IMR-90 (cell line): ENCODE results near the gene ARVCF. TPM values are rescaled to one million over a fixed set of nuclear protein-coding genes. Genes with fewer than 3 reads are reported as not detected.

Experiments
- ATAC-seq: fragments of 200-7000 bp; cut with Tn5 transposase; 2 replicates; pipeline ENCODE4 v1.9.1; 2020; ENCODE audit warnings: low read depth, mild to moderate bottlenecking, moderate library complexity
- BruUV-seq: library from RNA; stranded (reverse); fragments of 400-500 nt; replicated peaks from 2 replicates; lab custom pipeline; 2021; lab: Mats Ljungman, UMichigan
- CTCF ChIA-PET: fragments of 300-600 bp; formaldehyde crosslinking; extraction: SDS; loops from one replicate; lab custom pipeline; 2021; ENCODE audit warnings: antibody characterized with exemption; lab: Yijun Ruan, JAX
- POLR2A ChIA-PET: fragments of 300-600 bp; sonication (Branson Sonifier 250); formaldehyde crosslinking; loops from one replicate; lab custom pipeline; 2022; ENCODE audit warnings: antibody characterized with exemption; ENCODE audit not compliant: unreplicated experiment; lab: Charles Lee
- DNase-seq: peaks from one replicate; pipeline ENCODE4 v3.0.0; 2013
- H2AFZ ChIP-seq: replicated peaks from 2 replicates; pipeline ENCODE3; 2013; ENCODE audit warnings: low read length, mild to moderate bottlenecking; ENCODE audit not compliant: poor library complexity
- H2AK5ac ChIP-seq: 2 replicates; pipeline ENCODE4 v1.6.1; 2013; ENCODE audit warnings: low read depth, low read length, inconsistent platforms
- H2AK9ac ChIP-seq: replicated peaks from 2 replicates; pipeline ENCODE3; 2013; ENCODE audit warnings: mild to moderate bottlenecking, low read depth, low read length, moderate library complexity; ENCODE audit not compliant: poor library complexity
- H2BK120ac ChIP-seq: 2 replicates; pipeline ENCODE4 v1.6.1; 2013; ENCODE audit warnings: low read depth, low read length, inconsistent platforms
- H2BK15ac ChIP-seq: 3 replicates; pipeline ENCODE4 v1.6.1; 2013; ENCODE audit warnings: low read depth, low read length, inconsistent platforms
- H2BK20ac ChIP-seq: 2 replicates; pipeline ENCODE4 v1.6.1; 2013; ENCODE audit warnings: low read depth, mild to moderate bottlenecking, inconsistent platforms, low read length, moderate library complexity
- H2BK5ac ChIP-seq: 2 replicates; pipeline ENCODE4 v1.6.1; 2013; ENCODE audit warnings: mild to moderate bottlenecking, low read depth, low read length, inconsistent platforms; ENCODE audit not compliant: poor library complexity, severe bottlenecking
- H3K14ac ChIP-seq: replicated peaks from 2 replicates; pipeline ENCODE4 v1.6.1; 2013; ENCODE audit warnings: low read depth, low read length, inconsistent platforms
- H3K18ac ChIP-seq: 2 replicates; pipeline ENCODE4 v1.6.1; 2013; ENCODE audit warnings: low read depth, low read length, control low read depth
- H3K23ac ChIP-seq: 2 replicates; pipeline ENCODE4 v1.6.1; 2013; ENCODE audit warnings: low read depth, low read length, inconsistent platforms
- H3K27ac ChIP-seq: 2 replicates; pipeline ENCODE4 v1.5.1; 2013; ENCODE audit warnings: mild to moderate bottlenecking, control low read depth, low read length; ENCODE audit not compliant: insufficient read depth
- H3K27me3 ChIP-seq: 2 replicates; pipeline ENCODE4 v1.6.1; 2013; ENCODE audit warnings: low read length; ENCODE audit not compliant: control insufficient read depth, insufficient read depth
- H3K36me3 ChIP-seq: 2 replicates; pipeline ENCODE4 v1.6.1; 2013; ENCODE audit warnings: low read length, mixed read lengths; ENCODE audit not compliant: control insufficient read depth, insufficient read depth
- H3K4ac ChIP-seq: 2 replicates; pipeline ENCODE4 v1.6.1; 2013; ENCODE audit warnings: low read depth, low read length, inconsistent platforms
- H3K4me1 ChIP-seq: 2 replicates; pipeline ENCODE4 v1.6.1; 2013; ENCODE audit warnings: low read length, mixed read lengths; ENCODE audit not compliant: control insufficient read depth, insufficient read depth
- H3K4me2 ChIP-seq: 2 replicates; pipeline ENCODE4 v1.6.1; 2013; ENCODE audit warnings: low read depth, mild to moderate bottlenecking, control low read depth, low read length, moderate library complexity
- H3K4me3 ChIP-seq: 2 replicates; pipeline ENCODE4 v1.5.1; 2013; ENCODE audit warnings: low read depth, mild to moderate bottlenecking, control low read depth, low read length, moderate library complexity; ENCODE audit not compliant: insufficient read depth
- H3K56ac ChIP-seq: 2 replicates; pipeline ENCODE4 v1.6.1; 2013; ENCODE audit warnings: low read length, inconsistent platforms; ENCODE audit not compliant: insufficient read depth; ENCODE audit errors: extremely low read depth
- H3K79me1 ChIP-seq, 2 experiments: 2 replicates each; pipeline ENCODE4 v1.6.1; 2013; ENCODE audit warnings: low read length in 2 of 2, inconsistent platforms in 1 of 2, low read depth in 1 of 2
- H3K9ac ChIP-seq: 2 replicates; pipeline ENCODE4 v1.6.1; 2013; ENCODE audit warnings: low read depth, low read length, control low read depth
- H3K9me1 ChIP-seq: 2 replicates; pipeline ENCODE4 v1.6.1; 2013; ENCODE audit warnings: low read length, inconsistent platforms; ENCODE audit not compliant: insufficient read depth
- H3K9me3 ChIP-seq: 2 replicates; pipeline ENCODE4 v1.6.1; 2013; ENCODE audit warnings: low read length; ENCODE audit not compliant: control insufficient read depth, insufficient read depth
- H4K20me1 ChIP-seq: 2 replicates; pipeline ENCODE4 v1.6.1; 2013; ENCODE audit warnings: low read length, inconsistent platforms; ENCODE audit not compliant: insufficient read depth
- H4K5ac ChIP-seq: 2 replicates; pipeline ENCODE4 v1.6.1; 2013; ENCODE audit warnings: mild to moderate bottlenecking, low read depth, low read length, control low read depth
- H4K8ac ChIP-seq, 2 experiments: 2 replicates each; pipeline ENCODE4 v1.6.1; 2013; ENCODE audit warnings: low read depth in 2 of 2, low read length in 2 of 2, control low read depth in 1 of 2, inconsistent platforms in 1 of 2
- H4K91ac ChIP-seq: 2 replicates; pipeline ENCODE4 v1.6.1; 2013; ENCODE audit warnings: low read depth, low read length, inconsistent platforms; ENCODE audit not compliant: insufficient read depth
- MAFK ChIP-seq: IDR thresholded peaks from 2 replicates; pipeline ENCODE4 v1.6.1; 2012; ENCODE audit warnings: low read depth, low read length, improper control_type of control experiment
- RFX5 ChIP-seq: IDR thresholded peaks from 2 replicates; pipeline ENCODE4 v1.8.0; 2012; ENCODE audit warnings: low read depth, mild to moderate bottlenecking, low read length, moderate library complexity
- SMC3 ChIP-seq: fragments of 150-350 bp; IDR thresholded peaks from 2 replicates; pipeline ENCODE4 v1.6.1; 2016; ENCODE audit warnings: low read depth, mild to moderate bottlenecking, antibody characterized with exemption, low read length, moderate library complexity
- WGBS, 2 experiments: methylation state at CpG; one replicate each; pipeline versions ENCODE4 v1.1.5 to v1.1.7; 2013; ENCODE audit warnings: missing lambda C conversion rate in 2 of 2; ENCODE audit not compliant: insufficient read length in 1 of 2; ENCODE audit errors: extremely low coverage in 2 of 2; 5-methylcytosine and 5-hydroxymethylcytosine counted together
- dilution Hi-C: fragments of 300-500 bp; cut with HindIII; formaldehyde crosslinking; loops from one replicate; pipeline ENCODE4 v1.14.3; 2018; ENCODE audit warnings: low sequenced_read_pairs; ENCODE audit not compliant: unreplicated experiment
- in situ Hi-C: fragments of 300-500 bp; cut with MboI; formaldehyde crosslinking; loops from 3 replicates; pipeline ENCODE4 v1.14.3; 2019; ENCODE audit warnings: low sequenced_read_pairs, inconsistent platforms, mixed read lengths
- intact Hi-C: fragments of 100-400 bp; cut with micrococcal nuclease; formaldehyde crosslinking; loops from 2 replicates; pipeline ENCODE4 v1.10.0; 2022
- polyA plus RNA-seq, 3 experiments: library from polyadenylated mRNA; depleted of rRNA; stranded (reverse); fragments of >200 nt; gene quantifications; 2 replicates each; pipeline ENCODE4 v1.2.3, GENCODE V29; 2012; ENCODE audit warnings: low replicate concordance in 1 of 3
- total RNA-seq: library from RNA; depleted of rRNA; stranded (reverse); fragments of >200 nt; gene quantifications from 2 replicates; pipeline ENCODE4 v1.2.3, GENCODE V29; 2012
- TF ChIP-seq, protein P1 (sequence below): fragments of 150-350 bp; IDR thresholded peaks from 2 replicates; pipeline ENCODE4 v1.6.1; 2017; ENCODE audit warnings: mild to moderate bottlenecking, antibody characterized with exemption, low read length, low read depth

Gene ARVCF
- total and polyA plus RNA-seq, 2 of the 4 experiments (the other 2 are of a cell fraction), result 8.6 to 14.1 TPM

DNA sequence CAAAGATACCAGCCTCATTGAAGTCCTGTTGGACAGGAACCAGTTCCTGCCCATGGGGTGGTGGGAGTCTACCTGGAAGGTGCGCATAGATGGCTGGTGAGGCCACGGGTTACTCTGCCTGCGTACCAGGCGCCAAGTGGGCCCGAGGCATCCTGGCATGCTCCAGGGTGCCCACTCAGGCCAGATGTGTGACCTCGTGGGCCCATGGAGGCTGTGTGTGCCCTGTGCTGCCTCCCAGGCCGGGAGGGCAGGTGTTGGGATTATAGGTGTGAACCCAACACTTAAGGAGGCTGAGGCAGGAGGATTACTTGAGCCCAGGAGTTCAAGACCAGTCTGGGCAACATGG lies 27.3 kb upstream of the ARVCF start:
- Histone ChIP-seq H2AK5ac (no peak overlapping the region), H3K27ac (no peak overlapping the region), H3K4ac (no peak overlapping the region), H3K9me3 (no peaks in the 10 kb centered on the region; the same call in 1 of the 2 replicates), H3K56ac (no peak overlapping the region), H4K5ac (no peak overlapping the region), H3K4me1 (no peaks in the 10 kb centered on the region), H3K27me3 (no peaks in the 10 kb centered on the region), H3K9ac (no peak overlapping the region), H2BK15ac (no peak overlapping the region), H2BK5ac (no peak overlapping the region), H4K8ac (no peak overlapping the region), H2AFZ (no peak overlapping the region), H3K9me1 (no peaks in the 10 kb centered on the region; the same call in 1 of the 2 replicates), H3K79me1 (peaks cover 0 to 10% of the 10 kb centered on the region in 2 experiments; a peak in 1 of 4 replicates), H3K4me3 (no peak overlapping the region), H4K91ac (no peak overlapping the region), H3K36me3 (peaks cover 35% of the 10 kb centered on the region), H2BK120ac (no peak overlapping the region), H2AK9ac (no peak overlapping the region), H2BK20ac (no peak overlapping the region), H3K14ac (no peak overlapping the region), H3K4me2 (no peak overlapping the region), H3K18ac (no peak overlapping the region), H3K23ac (no peak overlapping the region), H4K20me1 (no peaks in the 10 kb centered on the region; the same call in none of the 2 replicates)
- DNase-seq (no peak), ATAC-seq (no peak)
- dilution Hi-C loops, result no loop called here
- CTCF ChIA-PET, result no interaction called here
- POLR2A ChIA-PET, result no interaction called here
- intact Hi-C loops, result no loop called here
- no TSS peak for BruUV-seq
- in situ Hi-C loops, result no loop called here
- WGBS, 2 experiments, result 97% methylated on average over 5 of the region's 7 CpGs; no CpG with 5 or more reads in 1 of the 2 experiments
- TF ChIP-seq, protein P1, sequence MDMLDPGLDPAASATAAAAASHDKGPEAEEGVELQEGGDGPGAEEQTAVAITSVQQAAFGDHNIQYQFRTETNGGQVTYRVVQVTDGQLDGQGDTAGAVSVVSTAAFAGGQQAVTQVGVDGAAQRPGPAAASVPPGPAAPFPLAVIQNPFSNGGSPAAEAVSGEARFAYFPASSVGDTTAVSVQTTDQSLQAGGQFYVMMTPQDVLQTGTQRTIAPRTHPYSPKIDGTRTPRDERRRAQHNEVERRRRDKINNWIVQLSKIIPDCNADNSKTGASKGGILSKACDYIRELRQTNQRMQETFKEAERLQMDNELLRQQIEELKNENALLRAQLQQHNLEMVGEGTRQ, result no peak
- TF ChIP-seq RFX5 (no peak), MAFK (no peak), SMC3 (no peak)
